ENCODE measurements around the gene NDUFV2.

DNA sequence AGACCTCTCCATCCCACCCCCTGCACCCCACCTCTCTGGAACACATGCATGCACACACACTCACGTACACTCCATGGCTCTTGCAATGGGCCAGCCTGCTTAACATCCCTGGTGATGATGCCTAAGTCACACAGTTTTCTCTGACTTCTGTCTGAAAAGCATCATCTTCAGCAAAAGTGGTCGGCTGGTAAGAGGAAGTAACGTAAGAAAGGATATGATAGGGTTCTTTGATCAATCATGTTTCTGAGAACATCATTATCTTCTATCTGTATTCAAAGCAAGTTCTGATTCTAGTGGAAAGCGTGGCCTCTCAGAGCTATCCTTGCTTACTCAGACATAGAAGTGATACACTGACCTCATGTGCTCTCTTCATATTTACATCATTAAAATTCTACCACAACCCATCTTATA lies 11.4 kb upstream of the NDUFV2 start:
- TF ChIP-seq POLR2AphosphoS5 (IDR thresholded peaks at IDR 0.05; ENCODE audit: low read depth, low read length), result no peak
- TF ChIP-seq, protein P1, sequence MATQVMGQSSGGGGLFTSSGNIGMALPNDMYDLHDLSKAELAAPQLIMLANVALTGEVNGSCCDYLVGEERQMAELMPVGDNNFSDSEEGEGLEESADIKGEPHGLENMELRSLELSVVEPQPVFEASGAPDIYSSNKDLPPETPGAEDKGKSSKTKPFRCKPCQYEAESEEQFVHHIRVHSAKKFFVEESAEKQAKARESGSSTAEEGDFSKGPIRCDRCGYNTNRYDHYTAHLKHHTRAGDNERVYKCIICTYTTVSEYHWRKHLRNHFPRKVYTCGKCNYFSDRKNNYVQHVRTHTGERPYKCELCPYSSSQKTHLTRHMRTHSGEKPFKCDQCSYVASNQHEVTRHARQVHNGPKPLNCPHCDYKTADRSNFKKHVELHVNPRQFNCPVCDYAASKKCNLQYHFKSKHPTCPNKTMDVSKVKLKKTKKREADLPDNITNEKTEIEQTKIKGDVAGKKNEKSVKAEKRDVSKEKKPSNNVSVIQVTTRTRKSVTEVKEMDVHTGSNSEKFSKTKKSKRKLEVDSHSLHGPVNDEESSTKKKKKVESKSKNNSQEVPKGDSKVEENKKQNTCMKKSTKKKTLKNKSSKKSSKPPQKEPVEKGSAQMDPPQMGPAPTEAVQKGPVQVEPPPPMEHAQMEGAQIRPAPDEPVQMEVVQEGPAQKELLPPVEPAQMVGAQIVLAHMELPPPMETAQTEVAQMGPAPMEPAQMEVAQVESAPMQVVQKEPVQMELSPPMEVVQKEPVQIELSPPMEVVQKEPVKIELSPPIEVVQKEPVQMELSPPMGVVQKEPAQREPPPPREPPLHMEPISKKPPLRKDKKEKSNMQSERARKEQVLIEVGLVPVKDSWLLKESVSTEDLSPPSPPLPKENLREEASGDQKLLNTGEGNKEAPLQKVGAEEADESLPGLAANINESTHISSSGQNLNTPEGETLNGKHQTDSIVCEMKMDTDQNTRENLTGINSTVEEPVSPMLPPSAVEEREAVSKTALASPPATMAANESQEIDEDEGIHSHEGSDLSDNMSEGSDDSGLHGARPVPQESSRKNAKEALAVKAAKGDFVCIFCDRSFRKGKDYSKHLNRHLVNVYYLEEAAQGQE (IDR thresholded peaks at IDR 0.05; ENCODE audit: insufficient read depth in 1 of 2, low read depth in 2 of 2, low read length in 2 of 2), result no peak
